Neural cell (in vitro differentiated cells): ENCODE results near the gene PREX1.

Source experiments
- CTCF ChIP-seq: fragments of 450-650 bp; IDR thresholded peaks from 2 replicates; pipeline ENCODE4 v1.5.1; 2014; ENCODE audit warnings: antibody characterized with exemption, mild to moderate bottlenecking, moderate library complexity; ENCODE audit not compliant: poor library complexity, severe bottlenecking
- RAD21 ChIP-seq: fragments of 450-650 bp; conservative IDR thresholded peaks from 2 replicates; pipeline ENCODE4 v1.6.1; 2014; ENCODE audit warnings: antibody characterized with exemption, mild to moderate bottlenecking, moderate library complexity

- TF ChIP-seq CTCF (no peak), RAD21 (no peak)
These were observed 167.0 kb downstream of the PREX1 start for GRCh38 chr20:48660788-48661187.
